Erythroblast (primary cell): Measurements from ENCODE around the gene CCDC197.

Experiments
- DNase-seq, 2 experiments: peaks; one replicate each; lab custom pipeline; 2025; lab: John Stamatoyannopoulos, UW
- GATA1 ChIP-seq: IDR thresholded peaks from 2 replicates; pipeline ENCODE4 v1.6.1; 2011; ENCODE audit warnings: low read depth, mild to moderate bottlenecking, control low read depth, low read length, moderate library complexity
- POLR2A ChIP-seq: IDR thresholded peaks from 2 replicates; pipeline ENCODE4 v1.6.1; 2011; ENCODE audit warnings: mild to moderate bottlenecking, low read length

The CCDC197 gene

GRCh38 chr14:94038510-94038909 lies 41.4 kb downstream of the CCDC197 start:
- DNase-seq = no peak
- TF ChIP-seq POLR2A (no peak), GATA1 (no peak)

DNA sequence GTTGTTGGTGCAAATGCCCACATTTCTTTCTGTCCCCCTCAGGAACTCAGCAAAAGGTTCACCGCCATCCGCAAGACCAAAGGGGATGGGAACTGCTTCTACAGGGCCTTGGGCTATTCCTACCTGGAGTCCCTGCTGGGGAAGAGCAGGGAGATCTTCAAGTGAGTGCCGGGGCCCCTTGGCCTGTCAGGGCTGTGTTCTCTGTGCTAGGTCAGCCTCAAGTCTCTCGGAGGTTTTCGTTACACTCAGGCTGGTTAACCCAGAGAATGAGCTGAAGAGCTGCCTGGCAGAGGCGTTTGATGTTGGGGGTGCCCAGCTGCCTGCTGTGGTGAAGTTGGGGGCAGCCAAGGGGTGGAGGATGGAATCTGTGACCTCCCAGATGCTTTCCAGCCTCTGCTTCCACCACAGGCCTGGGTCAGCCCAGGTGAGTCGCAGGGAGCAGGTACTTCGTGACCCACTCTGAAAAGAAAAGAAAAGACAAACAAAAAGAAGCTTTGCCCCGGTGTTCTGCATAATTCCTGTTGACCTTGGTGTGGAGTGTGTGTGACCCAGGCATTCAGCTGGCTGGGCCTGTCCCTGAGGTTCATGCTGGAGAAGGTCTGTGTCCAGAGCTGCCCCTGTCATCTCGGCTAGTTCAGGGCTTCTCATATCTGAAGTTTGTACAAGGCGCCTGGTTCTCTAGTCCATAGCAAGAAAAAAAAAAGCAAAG lies 42.0 kb downstream of the CCDC197 start:
- no peak for DNase-seq

GRCh38 chr14:94040247-94040646 lies 43.1 kb downstream of the CCDC197 start:
- no peak for TF ChIP-seq GATA1
- DNase-seq = no peak

More for the DNA sequence above, 42.0 kb downstream of the CCDC197 start:
- no peak for TF ChIP-seq GATA1
- TF ChIP-seq POLR2A = no peak

DNA sequence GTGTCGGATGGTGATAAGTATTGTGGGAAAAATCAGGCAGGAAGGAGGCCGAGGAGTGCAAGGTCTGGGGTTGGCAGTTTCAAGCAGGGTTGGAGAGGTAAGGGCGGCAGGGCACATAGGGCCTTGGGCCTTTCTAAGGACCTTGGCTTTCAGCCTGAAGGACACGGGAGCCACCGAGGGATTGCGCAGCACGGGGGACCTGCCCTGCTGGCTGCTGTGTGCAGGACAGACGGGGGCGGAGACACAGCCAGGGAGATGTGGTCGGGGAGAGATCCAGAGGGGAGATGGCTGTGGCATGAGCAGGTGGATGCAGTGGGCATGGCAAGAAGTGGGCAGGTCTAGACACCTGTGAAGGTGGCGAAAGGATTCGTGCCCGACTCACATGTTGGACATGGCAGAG lies 43.7 kb downstream of the CCDC197 start:
- TF ChIP-seq GATA1 = no peak
- TF ChIP-seq POLR2A = no peak
- no peak for DNase-seq

DNA sequence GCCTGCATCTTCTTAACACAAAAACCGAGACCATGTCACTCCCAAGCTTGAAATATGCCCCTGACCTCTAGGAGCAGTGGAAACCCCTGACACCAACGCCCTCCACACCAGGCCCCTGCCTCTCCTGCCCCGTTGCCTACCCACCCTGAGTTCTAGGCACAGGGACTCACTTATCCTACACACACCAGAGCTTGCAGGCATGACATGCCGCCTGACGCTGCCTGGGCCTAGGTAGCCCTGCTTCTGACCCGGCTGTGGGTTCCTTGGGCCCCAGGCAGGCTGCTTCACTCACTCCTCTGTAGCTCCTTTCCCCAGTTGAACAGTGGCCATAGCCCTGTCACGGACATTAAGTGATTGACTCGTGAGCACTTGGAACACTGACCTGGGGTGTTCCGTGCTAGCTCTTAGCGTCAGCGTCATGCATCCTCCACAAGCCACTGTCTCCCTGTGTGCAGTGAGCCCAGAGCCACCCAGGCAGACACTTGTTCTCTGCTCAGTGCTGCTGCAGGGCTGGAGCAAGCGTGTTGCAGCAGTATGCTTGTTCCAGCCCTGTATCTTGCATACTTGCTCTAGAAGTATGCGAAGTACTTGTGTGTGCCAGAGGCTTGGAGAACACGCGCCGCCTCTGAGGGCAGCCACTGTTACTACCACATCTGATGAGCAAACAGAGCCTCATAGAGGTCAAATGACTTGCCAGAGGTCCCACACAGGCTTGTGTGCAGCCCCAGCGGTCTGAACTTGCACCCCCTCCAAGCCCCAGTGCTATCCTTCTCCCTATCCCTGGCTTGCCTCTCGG lies 44.6 kb downstream of the CCDC197 start:
- TF ChIP-seq POLR2A (no peak), GATA1 (no peak)
- no peak for DNase-seq

DNA sequence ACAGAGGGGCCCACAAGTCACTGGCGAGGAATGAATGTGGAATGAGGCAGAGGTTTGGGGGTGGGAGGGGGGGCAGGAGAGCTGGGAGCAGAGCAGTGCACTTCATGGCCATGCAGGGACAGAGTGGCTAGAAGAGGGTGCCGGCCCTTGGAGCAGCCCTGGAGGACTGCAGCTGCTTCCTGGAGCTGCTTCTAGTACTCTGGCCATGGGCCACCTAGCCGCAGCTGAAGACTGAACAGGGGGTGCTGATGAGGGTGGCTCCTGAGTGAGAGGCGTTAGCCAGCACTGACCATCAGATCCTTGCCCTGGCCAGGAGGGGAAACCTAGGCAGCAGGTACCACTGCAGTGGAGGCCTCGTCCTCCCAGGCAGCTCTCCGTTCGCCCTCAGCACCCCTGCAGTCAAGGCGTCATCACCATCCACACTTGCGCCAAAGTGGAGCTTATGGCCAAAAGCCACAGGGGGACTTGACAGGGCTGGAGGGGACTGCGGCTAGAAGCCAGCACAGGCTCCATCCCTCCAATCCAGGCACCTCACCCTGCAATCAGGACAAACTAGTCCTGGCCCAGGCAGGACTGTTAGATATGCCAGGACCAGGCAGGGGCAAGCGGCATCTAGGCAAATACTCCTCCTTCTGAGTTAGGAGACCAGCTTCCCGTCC lies 45.5 kb downstream of the CCDC197 start:
- no peak for DNase-seq
- TF ChIP-seq POLR2A (no peak), GATA1 (no peak)

DNA sequence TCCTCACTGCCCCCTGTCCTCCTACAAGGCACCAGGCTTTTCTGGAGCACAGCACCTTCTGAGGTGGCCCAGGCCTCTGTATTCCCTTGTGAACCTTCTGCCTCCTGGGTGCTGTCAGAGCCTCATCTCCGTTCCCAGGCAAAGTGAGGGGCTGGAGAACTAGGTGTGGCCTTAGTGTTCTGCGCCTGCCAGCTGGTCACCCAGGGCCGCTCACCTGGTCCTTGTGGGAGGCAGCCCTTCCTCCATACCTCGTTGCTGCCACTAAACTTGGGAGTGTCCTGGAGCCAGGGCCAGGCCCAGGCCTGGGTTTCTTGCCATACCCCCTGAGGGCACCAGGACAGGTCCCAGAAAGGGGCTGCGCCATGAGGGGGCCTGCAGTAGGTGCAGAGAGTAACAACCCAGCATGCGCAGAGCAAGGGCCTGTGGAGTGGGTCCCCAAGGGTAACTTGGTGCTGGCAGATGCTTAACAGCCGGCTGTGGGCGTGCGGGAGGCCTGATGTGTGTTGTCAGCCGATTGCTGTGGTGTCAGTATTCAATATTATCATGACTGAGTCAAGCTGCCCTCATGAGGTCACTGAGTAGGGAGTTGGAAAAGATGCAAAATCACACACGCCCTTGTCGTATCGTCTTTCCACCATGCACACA lies 46.1 kb downstream of the CCDC197 start:
- TF ChIP-seq GATA1 = no peak
- TF ChIP-seq POLR2A = no peak

GRCh38 chr14:94043756-94044475 lies 46.8 kb downstream of the CCDC197 start:
- no peak for DNase-seq
- no peak for TF ChIP-seq GATA1
- TF ChIP-seq POLR2A = no peak

More for the DNA sequence above, 46.1 kb downstream of the CCDC197 start:
- no peak for DNase-seq

GRCh38 chr14:94044476-94045091 lies 47.5 kb downstream of the CCDC197 start:
- no peak for DNase-seq
- no peak for TF ChIP-seq GATA1
- TF ChIP-seq POLR2A = no peak

GRCh38 chr14:94045101-94045500 lies 48.0 kb downstream of the CCDC197 start:
- TF ChIP-seq GATA1 = no peak
- TF ChIP-seq POLR2A = no peak
- no peak for DNase-seq

DNA sequence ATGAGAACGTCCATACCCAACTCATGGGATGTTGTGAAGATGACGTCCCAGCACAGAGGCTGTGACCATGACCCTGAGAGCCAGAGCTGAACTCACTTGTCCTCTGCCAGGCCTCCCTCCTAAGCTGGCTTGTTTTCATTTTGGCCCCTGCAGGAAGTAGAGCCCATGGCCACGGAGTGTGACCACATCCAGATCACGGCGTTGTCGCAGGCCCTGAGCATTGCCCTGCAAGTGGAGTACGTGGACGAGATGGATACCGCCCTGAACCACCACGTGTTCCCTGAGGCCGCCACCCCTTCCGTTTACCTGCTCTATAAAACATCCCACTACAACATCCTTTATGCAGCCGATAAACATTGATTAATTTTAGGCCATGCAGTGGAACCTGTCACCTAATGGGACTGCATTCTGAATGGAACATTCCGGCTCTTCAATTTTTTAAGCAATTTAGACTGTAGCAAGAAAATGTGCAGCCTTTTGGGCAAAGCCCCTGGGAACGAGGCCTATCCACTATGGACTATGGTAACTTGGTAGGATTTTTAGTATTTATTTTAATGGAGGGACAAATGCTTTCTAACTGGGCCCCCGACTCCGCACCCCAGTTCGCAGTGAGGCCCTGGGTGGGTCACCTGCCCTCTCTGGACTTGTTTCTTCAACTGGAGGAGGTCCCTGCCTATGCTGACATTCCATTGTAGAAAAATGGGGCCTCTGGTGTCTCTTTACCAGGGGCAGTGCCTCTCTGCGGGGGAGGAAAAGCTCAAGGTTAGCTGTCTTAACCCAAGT lies 48.7 kb downstream of the CCDC197 start:
- no peak for DNase-seq
- TF ChIP-seq POLR2A = no peak

GRCh38 chr14:94046696-94047250 lies 49.7 kb downstream of the CCDC197 start:
- TF ChIP-seq GATA1 (no peak), POLR2A (no peak)
- DNase-seq = no peak
